Lower leg skin (tissue), 3 donors: ENCODE data around the gene NISCH.

Source experiments
- POLR2A ChIP-seq, 2 donors: fragments of 450-650 bp; IDR thresholded peaks; one replicate each; pipeline ENCODE4 v1.6.1; 2016 to 2017; ENCODE audit warnings: antibody characterized with exemption in 2 of 2, mild to moderate bottlenecking in 1 of 2, moderate library complexity in 1 of 2
- TF ChIP-seq, protein P1 (sequence below), 3 donors: fragments of 450-650 bp; IDR thresholded peaks; one replicate each; pipeline ENCODE4 v1.5.1; 2016; ENCODE audit warnings: antibody characterized with exemption in 3 of 3, mild to moderate bottlenecking in 3 of 3, moderate library complexity in 2 of 3

DNA sequence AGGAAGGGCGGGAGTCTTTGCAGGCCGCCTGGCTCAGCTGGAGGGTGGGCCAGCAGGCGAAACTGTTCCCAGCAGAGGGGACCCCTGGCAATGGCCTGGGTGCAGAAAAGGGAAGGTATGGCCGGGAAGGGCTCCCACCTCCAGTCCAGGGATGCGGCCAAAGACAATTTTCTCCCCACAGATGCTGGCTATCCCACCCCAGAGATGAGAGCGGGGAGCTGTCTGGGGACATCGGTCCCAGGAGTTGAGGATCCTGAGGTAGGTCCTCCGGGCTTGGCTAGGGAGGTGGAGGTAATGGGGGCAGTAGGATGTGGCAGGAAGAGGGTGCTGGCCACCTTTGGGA, 12.2 kb upstream of the NISCH start:
- no peak for TF ChIP-seq POLR2A (IDR thresholded peaks at IDR 0.05)
- TF ChIP-seq, protein P1, sequence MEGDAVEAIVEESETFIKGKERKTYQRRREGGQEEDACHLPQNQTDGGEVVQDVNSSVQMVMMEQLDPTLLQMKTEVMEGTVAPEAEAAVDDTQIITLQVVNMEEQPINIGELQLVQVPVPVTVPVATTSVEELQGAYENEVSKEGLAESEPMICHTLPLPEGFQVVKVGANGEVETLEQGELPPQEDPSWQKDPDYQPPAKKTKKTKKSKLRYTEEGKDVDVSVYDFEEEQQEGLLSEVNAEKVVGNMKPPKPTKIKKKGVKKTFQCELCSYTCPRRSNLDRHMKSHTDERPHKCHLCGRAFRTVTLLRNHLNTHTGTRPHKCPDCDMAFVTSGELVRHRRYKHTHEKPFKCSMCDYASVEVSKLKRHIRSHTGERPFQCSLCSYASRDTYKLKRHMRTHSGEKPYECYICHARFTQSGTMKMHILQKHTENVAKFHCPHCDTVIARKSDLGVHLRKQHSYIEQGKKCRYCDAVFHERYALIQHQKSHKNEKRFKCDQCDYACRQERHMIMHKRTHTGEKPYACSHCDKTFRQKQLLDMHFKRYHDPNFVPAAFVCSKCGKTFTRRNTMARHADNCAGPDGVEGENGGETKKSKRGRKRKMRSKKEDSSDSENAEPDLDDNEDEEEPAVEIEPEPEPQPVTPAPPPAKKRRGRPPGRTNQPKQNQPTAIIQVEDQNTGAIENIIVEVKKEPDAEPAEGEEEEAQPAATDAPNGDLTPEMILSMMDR (IDR thresholded peaks at IDR 0.05): no peak
